GM21447 (cell line): ENCODE data around the gene NCR3LG1.

ENCODE experiments used
- ATAC-seq: cut with Tn5 transposase; IDR thresholded peaks from one replicate; pipeline ENCODE4 v1.9.1; 2021; ENCODE audit not compliant: unreplicated experiment

The NCR3LG1 gene, protein sequence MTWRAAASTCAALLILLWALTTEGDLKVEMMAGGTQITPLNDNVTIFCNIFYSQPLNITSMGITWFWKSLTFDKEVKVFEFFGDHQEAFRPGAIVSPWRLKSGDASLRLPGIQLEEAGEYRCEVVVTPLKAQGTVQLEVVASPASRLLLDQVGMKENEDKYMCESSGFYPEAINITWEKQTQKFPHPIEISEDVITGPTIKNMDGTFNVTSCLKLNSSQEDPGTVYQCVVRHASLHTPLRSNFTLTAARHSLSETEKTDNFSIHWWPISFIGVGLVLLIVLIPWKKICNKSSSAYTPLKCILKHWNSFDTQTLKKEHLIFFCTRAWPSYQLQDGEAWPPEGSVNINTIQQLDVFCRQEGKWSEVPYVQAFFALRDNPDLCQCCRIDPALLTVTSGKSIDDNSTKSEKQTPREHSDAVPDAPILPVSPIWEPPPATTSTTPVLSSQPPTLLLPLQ

DNA sequence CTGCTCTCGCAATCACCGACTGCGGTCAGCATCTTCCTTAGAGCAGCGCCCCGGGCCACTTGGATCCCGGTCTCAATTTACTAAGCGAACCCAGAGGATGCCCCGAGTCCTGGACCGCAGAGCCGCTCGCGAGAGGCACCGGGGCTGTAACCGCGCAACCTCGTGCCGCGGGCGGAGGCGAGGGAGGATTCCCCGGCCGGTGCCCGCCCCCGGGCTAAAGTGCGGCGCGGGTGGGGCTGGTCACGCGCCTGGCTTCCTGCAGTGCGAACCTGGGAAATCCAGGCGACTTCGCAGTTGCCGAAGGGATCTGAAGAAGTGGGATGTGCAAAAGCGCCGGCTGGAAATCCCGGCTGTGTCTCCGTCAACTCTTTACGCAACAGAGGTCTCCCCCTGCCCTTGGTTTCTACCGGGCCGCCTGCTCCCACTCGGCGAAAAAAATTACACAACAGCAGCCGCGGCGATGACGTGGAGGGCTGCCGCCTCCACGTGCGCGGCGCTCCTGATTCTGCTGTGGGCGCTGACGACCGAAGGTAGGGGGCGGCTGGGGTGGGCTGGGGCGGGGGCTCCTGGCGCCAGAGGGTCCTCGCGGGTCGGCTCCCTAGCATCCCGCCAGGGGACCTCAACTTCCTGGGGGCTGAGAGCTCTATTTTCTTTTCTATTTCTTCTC, at the start of gene NCR3LG1:
NCR3LG1 (plus strand) TSS at position 291 of the 667 bp plus-strand sequence; CDS start at position 461, 170 bp downstream.
- no peak for ATAC-seq

DNA sequence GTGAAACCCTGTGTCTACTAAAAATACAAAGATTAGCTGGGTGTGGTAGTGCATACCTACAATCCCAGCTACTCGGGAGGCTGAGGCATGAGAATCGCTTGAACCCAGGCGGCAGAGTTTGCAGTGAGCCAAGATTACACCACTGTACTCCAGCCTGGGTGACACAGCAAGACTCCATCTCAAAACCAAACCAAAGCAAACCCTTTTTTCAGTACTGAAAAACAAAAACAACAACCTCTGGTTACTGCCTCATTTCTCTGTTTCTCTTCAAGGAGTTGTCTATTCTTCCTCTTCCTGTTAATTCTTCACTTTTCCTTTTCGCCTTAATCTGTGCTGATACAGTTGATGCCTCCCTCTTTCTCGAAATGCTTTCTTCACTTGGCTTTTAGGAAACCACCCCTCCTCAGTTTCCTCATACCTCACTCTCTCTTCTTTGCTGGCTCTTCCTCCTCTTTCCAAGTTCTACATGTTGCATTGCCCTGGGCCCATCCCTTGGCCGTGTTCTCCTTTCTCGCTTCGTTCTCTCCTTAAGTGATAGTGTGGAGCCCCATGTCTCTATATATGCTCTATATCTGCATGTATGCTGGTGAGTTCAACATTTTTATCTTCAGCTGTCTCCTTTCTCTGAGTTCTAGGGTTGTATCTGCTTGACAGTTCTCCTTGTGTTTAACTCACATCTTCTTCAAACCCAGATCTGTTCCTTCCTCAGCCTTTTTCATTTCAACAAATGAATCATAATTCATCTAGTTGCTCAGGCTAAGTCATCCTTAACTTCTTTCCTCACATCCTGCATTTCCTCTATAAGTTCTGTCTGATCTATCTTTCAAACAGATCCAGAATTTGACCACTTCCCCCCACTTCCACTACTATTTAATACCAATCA, 38.0 kb upstream of the NCR3LG1 start:
- ATAC-seq = no peak

DNA sequence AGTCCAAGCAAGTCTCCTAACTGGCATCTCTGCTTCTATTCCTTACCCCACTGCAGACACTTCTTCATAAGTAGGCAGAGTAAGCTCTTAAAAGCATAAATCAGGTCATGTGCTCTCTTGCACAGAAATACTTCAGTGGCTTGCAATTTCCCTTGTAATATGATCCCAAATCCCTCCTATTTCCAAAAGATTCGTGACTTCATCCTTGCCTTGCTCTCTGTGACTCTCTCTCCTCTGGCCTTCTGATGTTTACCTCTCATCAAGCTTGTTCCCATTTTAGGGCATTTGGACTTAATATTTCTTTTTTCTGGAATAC, 37.4 kb upstream of the NCR3LG1 start:
- no peak for ATAC-seq

DNA sequence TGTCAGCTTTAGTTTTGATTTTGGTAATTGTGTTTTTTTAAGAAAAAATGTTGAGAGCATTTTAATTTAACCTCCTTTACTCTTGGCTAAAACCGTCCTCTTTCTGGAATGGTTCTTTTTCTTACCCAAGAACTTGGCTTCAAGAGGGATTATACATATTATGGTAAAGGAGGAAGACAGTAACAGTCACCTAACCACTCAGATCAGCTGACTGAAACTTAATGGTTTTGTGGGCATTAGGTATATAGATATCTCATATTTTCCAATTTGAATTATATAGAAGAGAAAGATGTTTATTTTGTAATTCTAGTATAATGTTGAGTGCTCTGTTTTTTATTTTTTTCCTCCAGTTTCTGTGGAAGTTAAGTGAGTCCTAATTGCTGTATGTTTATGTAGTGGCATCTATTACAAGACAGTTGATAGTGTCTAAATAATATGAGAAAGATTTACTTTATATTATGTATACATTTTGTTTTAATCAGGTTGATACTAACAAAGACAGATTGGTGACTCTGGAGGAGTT, 36.6 kb upstream of the NCR3LG1 start:
- ATAC-seq = no peak

DNA sequence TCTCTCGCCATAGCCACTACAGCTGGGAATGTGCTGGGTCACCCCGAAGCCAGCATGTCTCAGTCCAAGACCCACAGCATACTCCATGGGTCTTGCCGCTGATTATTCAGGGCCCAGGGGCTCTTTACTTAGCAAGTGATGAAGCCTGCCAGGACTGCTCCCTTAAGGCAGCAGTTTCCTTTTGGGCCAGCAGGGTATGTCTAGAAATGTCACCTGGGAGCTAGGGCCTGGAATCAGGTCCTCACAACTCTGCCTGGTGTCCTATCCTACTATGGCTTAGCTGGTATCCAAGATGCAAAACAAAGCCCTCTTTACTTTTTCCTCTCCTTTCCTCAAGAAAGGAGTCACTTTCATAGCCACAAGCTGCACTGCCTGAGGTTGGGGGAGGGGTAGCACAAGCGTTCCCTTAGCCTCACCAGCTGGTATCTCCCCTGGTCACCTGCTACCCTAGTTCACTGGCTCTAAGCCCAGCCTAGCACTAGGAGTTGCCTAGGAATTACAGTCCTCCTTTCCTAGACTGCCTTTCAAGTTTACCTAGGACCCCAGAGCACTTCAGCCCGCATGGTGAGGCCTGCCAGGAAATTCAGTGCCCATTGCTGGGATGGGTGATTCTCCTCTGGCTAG, 22.6 kb upstream of the NCR3LG1 start:
- ATAC-seq = no peak

DNA sequence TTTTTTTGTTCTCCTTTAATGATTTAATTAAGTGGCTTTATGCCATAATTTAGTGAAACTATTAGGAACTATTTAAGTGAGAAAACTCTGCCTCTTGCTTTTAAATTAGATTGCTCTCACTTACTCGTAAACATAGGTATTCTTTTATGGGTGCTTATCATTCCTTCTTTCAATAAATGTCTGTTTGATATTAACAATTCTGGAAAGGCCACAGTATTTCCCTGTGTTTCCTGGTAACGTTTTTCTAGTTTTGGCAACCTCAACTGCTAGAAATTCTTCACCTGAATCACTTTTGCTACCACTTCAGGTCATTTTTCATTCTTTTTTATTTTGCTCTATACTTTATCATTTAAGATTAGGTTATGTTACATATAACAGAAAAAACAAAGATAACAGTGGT, 19.9 kb upstream of the NCR3LG1 start:
- no peak for ATAC-seq

DNA sequence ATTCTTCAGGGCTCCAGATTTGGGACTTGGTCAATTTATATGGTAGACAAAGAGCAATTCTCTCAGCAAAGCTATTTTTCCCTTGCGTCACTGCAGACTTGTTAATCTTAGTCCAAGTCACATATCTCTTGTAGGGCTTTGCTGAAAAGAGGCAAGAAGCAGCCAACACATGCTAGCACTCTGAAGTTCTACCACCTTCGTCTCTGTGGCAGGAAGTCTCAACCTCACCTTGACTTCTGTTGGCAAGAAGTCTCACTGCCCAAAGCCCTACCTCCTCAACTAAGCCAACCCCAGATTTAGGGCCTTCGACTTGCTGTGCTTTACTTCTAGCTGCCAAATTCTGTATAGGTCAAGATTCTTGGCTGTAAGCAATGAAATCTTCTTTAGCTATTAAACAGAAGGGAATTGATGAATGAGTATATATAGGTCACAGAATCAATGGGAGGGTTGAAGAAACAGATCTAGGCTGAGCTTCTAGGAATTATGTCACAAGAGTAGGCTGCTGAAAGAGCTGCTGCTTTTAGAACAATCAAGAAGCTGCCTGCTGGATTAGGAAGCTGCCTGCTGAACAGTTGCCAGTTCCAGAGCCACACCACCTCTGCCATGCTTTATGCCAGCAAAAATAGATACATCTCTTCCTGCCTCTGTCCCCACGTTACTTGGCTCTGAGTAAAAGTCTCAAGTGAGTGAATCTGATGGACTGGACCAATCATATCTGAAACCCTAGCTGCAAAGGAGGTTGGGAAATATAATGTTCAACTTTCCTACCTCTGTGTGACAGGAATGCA, 17.6 kb upstream of the NCR3LG1 start:
- no peak for ATAC-seq

DNA sequence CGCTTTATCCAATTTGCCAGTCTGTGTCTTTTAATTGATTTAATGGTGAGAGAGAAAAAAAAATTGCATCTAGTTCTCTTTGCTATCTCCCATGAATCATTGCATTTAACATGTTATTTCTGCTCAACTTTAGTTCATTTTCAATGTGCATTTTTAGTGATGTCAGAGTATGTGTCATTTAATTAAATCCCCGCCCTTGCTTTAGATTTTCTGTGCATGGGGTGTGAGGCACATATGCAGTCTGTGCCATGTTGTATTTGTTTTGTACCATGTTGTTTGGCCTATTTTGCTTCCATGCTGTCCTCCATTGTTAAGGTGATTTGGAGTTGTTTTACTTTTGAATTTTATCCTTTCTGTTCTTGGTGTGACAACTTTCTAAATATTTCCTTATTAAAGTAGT, 8.3 kb upstream of the NCR3LG1 start:
- no peak for ATAC-seq

DNA sequence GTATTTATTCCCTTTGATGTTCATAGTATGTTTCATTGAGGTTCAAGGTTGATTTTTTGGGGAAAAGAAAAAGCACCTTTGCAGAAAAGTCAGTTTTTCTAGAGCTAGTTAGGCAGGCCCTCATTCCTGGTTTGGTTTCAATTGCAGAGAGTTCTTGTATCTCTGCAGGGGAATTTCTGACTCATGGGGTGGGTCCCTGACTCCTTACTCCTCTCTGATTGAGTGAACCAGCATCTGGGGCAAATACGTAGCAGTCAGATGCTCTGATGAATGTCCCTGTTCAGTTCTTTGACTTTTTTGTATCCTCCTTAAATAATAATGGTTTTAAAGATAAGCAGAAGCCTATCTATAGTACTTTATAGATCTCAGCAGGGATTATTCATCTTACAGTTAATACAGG, 7.7 kb upstream of the NCR3LG1 start:
- ATAC-seq = no peak

DNA sequence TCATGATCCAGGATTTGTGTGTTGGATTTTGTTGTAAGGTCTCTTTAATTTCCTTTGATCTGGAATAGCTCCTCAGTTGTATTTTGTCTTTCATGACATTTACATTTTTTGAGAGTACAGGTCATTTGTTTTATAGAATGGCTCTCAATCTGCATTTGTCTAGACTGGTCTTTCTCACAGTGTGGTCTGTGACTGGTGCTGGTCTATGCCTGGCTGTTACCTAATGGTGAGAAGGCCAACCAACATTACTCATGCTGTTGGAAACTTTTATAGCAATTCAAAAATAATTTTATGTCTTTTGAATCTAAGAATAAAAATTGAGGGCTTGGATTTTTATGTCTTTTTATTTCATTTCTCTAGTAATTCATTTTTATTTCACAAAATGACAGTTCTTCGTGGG, 3.9 kb upstream of the NCR3LG1 start:
- no peak for ATAC-seq

DNA sequence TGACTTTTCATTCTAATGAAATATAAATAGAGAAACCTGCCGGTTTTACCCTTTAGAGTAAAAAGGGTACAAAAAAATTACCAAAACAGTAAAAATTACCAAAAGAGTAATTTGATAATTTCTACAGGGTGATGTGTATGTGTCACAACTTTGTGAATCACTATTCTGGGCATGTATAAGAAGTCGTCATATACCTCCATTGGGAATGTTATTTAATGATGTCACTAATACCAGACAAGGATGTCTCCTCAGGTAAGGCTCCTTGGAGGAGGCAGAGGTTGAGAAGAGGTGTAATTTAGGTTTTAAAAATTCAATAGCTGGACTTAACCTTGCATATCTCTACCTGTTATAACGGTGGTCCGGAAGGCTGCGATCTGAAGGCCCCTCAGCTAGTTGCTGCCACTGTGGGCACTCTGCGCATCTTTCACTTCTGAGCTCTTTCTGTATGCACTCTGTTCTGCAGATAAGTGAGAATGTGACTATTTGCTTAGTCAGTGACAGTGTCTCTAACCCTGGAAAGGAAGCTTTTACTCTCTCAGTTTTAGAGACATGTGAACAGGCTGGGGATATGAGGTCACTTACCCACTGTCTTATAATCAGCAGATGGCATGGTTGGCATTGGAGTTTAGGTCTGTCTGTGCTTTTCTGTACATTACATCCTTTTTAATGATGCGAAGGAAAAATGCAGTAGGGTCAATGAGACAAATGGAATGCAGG, 987 bp upstream of the NCR3LG1 start:
- ATAC-seq = no peak

DNA sequence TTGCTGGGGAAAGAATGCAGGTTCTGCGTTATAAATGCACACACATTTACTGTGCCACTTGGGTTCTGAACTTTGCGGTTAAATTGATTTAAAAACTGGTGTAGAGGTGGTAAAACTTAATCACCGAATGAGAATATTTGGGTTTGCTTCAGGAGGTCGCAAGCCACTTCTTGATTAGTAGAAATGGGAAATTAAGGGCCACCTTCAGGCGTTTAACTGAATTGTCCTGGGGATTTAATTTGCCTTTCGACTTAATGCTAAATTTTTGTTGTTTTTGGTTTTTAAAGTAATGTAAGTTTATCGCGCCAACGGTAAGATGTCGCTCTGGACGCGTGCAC, 459 bp upstream of the NCR3LG1 start:
- no peak for ATAC-seq

DNA sequence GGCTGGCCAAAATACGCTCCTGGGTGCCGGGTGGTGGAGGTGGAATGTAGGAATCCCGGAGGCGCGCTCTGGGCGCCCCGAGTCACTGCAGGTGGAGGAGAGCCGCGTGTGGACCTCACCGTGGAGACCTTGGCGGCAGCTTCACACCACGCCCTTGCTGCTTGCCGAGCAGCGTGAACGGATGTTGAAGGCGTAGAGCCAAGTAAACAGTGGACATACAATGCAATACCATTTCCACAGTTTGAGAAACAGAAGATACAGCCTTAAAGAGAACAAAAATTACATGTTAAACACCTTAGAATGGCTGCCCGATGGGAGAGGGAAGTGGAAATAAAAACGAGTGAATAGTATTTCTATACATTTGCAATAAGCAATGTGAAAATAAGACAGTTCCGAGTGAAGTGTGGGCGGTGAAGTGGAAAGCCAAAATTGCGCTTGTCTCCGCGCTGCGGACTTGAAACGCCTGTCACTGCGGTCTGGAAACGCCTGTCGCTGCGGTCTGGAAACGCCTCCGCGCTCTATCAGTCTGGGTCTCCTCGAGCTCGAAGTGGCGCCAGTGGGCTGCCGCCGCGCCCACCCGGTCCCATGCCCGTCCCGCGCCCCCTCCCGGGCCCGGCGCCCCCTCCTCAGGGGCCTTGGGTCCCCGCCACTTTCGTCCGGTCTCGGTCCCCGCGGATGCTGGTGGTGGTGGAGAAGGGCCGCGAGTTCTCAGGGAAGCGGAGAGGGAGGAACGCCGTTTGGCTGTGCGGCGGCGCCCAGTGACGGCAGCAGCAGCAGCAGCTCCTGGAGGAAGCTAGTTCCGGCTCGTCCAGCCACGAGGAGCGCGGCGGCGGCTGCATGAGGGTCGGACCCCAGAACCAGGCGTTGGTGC, 1.6 kb downstream of the NCR3LG1 start:
- peak; percentile 45 for ATAC-seq

DNA sequence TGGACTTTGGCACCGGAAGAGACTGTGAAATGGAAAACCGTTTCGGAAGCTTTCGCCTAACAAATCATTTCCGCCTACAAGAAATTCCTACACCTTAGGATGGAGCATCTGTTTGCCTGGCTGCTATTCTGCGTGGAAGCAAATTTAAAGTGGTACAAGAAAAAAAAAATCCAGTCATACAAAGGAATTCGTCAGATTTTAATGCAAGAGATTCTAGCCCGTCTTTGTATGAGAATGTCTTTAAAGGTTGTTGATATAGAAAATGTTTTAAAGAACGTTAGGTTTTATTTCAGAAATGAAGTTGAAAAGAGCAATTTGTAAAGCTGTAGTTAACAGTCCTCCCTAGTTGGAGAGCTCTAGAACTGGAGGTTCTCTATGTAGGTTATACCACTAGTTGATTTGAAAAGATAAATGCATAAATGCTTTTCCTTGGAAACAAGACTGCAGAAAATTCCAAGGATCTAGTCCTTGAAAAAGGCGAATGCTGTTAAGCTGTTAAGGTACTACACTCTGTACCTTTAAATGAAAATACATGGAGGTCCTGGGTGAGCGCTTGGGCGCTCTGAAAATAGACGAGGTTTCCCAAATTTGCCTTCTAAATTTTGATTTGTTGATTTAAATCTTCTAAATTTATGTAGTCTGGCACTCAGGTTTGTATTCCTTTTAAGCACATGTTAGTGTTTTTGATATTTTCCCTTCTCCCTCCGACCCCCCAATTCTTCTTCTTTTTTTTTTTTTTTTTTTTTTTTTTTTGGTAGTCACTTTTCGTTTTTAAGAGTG, 2.4 kb downstream of the NCR3LG1 start:
- no peak for ATAC-seq

DNA sequence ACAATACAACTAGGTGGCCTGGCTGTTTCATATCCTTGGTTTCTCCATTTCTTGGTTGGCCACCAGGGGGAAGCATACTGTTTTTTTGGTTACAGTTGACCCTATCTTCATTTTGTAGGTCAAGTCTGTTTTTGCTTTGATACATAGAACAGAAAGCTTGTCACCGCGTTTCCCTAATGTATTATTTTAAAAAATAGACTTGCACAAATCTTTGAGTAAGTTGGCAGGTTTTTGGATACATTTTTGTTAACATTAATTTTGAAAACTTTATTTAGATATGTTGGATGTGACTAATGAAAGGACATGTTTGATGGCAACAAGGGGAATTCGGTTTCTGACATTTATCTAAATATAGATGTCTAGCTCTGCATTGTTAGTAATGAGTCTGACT, 3.0 kb downstream of the NCR3LG1 start:
- no peak for ATAC-seq

DNA sequence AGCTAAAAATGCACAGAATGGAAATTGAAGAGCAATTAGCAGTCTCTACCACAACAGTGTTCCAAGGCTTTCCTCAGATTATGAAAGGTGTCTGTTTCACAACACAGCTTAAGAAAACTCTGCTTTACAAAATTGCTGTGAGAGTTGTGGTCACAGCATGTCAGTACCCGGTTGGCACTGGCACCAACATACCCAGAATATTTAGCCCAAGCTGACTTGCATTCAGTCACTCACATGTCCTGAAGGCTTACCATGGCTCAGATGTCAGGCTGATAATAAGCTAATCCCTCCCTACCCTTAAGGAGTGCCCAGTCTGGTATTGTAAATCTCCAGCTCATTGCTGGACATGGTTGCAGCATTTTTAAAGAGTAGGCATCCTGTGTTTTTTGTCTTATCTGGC, 14.9 kb downstream of the NCR3LG1 start:
- ATAC-seq = no peak

DNA sequence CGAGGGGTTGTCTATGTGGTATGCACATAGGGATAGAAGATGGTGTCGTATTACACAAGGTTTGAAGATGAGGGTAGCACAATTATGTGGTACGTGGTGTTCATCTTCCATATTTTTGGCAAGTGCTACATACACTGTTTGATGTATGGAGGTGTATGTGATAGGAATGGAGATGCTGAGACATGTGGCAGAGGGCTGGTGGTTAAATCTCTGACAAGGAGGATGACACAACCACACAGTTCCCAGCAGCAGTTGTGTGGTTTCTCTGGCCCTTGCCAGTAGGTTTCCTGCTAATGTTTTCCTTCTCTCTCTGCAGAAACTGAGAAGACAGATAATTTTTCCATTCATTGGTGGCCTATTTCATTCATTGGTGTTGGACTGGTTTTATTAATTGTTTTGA, 17.0 kb downstream of the NCR3LG1 start:
- no peak for ATAC-seq

DNA sequence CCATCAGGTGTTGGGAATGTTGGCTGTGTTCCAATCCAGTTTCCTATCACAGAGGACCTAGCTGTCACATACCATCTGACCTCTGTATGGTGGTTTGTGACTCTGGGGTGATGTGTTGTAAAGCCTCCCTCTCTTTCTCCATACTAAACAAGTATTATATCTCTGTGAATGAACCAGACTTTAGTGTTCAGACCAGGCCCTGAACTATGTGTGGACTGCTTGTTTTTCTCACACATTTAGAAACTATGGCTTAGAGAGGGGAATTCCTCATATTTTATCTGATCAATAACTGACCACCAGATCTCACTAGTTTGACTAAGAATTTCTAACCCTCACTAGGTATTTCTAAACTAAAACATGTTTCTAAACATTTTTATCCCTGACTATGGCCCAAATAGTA, 17.5 kb downstream of the NCR3LG1 start:
- no peak for ATAC-seq
